Calu3 (cell line): ENCODE data around the gene SLIT3. TPM values are rescaled to one million over a fixed set of nuclear protein-coding genes. Genes with fewer than 3 reads are reported as not detected.

ENCODE experiments used
- BruUV-seq: library from RNA; stranded (reverse); fragments of 400-500 nt; replicated peaks from 2 replicates; lab custom pipeline; 2021; lab: Mats Ljungman, UMichigan
- CTCF ChIA-PET: fragments of 300-600 bp; sonication (Branson Sonifier 250); formaldehyde crosslinking; loops from one replicate; lab custom pipeline; 2022; ENCODE audit warnings: antibody characterized with exemption; lab: Charles Lee
- DNase-seq: peaks from one replicate; pipeline ENCODE4 v3.0.0; 2022
- H3K27ac Mint-ChIP-seq: one replicate; pipeline ENCODE4 v1.8.0; 2022; ENCODE audit warnings: mixed read lengths; ENCODE audit not compliant: unreplicated experiment
- H3K27me3 Mint-ChIP-seq: one replicate; pipeline ENCODE4 v1.8.0; 2022; ENCODE audit warnings: mixed read lengths; ENCODE audit not compliant: unreplicated experiment
- H3K36me3 Mint-ChIP-seq: one replicate; pipeline ENCODE4 v1.8.0; 2022; ENCODE audit warnings: mild to moderate bottlenecking, moderate library complexity, mixed read lengths; ENCODE audit not compliant: insufficient read depth, unreplicated experiment
- H3K4me1 Mint-ChIP-seq: one replicate; pipeline ENCODE4 v1.8.0; 2022; ENCODE audit warnings: mild to moderate bottlenecking, low read depth, mixed read lengths; ENCODE audit not compliant: unreplicated experiment
- H3K4me3 Mint-ChIP-seq: one replicate; pipeline ENCODE4 v1.8.0; 2022; ENCODE audit warnings: mild to moderate bottlenecking, low read depth, moderate library complexity, mixed read lengths; ENCODE audit not compliant: unreplicated experiment
- H3K9me3 Mint-ChIP-seq: one replicate; pipeline ENCODE4 v1.8.0; 2022; ENCODE audit warnings: low read depth, mixed read lengths; ENCODE audit not compliant: unreplicated experiment
- intact Hi-C: fragments of 100-400 bp; cut with micrococcal nuclease; formaldehyde crosslinking; loops from one replicate; pipeline ENCODE4 v1.10.0; 2022; ENCODE audit not compliant: unreplicated experiment
- total RNA-seq: library from RNA; stranded (reverse); gene quantifications from 2 replicates; pipeline ENCODE4 v1.2.3, GENCODE V29; 2022
- TF ChIP-seq, protein P1 (sequence below): fragments of 200-600 bp; IDR thresholded peaks from one replicate; pipeline ENCODE4 v1.8.0; 2022; ENCODE audit warnings: antibody characterized with exemption; ENCODE audit not compliant: unreplicated experiment

SLIT3 gene
- total RNA-seq, 1 experiment from 2014 or later: not detected

DNA sequence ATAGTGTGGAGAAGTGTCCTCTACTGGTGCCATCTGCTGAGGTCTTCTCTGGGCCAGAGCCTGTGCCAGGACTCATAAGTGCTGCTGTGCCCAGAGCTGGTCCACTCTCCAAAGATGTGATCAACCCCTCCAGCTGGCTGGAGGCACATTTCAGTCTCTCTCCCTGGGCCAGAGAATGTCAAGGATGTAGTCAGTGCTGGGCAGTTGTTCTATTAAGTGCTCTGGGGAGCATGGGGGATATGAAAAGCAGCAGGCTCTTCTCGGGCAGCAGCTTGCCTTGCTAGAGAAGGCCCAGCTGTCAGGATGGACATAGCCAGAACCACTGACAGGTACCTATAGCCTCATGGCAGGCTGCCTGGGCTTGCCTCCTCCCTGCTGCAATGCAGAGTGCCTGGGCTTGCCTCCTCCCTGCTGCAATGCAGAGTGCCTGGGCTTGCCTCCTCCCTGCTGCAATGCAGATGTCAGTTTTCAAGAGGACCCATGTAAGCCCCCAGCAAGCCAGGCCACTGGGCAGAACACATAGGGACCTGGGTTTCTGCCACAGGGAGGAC is 564.6 kb downstream of the SLIT3 start:
- no peak for DNase-seq
- Mint-ChIP-seq H3K9me3 (no peaks in the 10 kb centered on the region), H3K4me1 (no peaks in the 10 kb centered on the region), H3K36me3 (no peaks in the 10 kb centered on the region), H3K4me3 (no peak overlapping the region), H3K27ac (no peak overlapping the region), H3K27me3 (peaks cover 49% of the 10 kb centered on the region)
- BruUV-seq: no TSS peak
- intact Hi-C loops: no loop called here
- TF ChIP-seq, protein P1, sequence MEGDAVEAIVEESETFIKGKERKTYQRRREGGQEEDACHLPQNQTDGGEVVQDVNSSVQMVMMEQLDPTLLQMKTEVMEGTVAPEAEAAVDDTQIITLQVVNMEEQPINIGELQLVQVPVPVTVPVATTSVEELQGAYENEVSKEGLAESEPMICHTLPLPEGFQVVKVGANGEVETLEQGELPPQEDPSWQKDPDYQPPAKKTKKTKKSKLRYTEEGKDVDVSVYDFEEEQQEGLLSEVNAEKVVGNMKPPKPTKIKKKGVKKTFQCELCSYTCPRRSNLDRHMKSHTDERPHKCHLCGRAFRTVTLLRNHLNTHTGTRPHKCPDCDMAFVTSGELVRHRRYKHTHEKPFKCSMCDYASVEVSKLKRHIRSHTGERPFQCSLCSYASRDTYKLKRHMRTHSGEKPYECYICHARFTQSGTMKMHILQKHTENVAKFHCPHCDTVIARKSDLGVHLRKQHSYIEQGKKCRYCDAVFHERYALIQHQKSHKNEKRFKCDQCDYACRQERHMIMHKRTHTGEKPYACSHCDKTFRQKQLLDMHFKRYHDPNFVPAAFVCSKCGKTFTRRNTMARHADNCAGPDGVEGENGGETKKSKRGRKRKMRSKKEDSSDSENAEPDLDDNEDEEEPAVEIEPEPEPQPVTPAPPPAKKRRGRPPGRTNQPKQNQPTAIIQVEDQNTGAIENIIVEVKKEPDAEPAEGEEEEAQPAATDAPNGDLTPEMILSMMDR: no peak
- CTCF ChIA-PET: no interaction called here

DNA sequence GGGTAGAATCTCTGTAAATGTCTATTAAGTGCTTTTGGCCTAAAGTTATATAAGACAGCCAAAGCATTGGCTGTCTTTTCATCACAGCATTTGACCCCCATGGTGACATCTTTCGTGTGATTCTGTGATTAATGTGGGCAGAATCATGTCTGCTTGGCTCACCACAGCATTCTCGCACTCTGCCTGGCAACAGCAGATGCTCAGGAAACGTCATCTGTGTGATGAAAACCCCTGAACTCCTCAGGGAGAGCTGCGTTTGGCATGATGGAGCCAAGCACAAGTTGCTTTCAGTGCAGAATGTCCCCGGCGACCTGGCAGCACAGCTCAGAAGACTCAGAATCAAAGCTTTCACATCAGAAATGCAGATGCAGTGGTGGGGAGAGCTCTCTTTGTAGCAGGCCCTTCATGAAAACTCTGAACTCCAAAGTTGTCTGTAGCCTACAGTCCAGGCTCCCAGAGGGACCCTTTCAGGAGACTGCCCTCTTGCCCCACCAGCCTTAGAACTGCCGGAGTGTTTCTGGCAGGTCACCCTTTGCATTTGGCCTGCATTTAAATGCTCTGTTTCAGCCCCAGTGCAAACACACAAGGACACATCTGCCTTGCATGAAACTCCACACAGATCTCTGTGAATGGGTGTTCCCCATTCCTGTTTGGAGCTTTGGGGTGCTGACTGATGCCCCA is 566.2 kb downstream of the SLIT3 start:
- BruUV-seq: no TSS peak
- no peak for DNase-seq
- no peaks in the 10 kb centered on the region for H3K9me3 Mint-ChIP-seq
- no peaks in the 10 kb centered on the region for H3K36me3 Mint-ChIP-seq
- TF ChIP-seq, protein P1: no peak
- intact Hi-C loops: no loop called here
- no peak overlapping the region for H3K27ac Mint-ChIP-seq
- CTCF ChIA-PET: no interaction called here
- H3K4me1 Mint-ChIP-seq: no peaks in the 10 kb centered on the region
- H3K4me3 Mint-ChIP-seq: no peak overlapping the region
- H3K27me3 Mint-ChIP-seq: peaks cover 65% of the 10 kb centered on the region

DNA sequence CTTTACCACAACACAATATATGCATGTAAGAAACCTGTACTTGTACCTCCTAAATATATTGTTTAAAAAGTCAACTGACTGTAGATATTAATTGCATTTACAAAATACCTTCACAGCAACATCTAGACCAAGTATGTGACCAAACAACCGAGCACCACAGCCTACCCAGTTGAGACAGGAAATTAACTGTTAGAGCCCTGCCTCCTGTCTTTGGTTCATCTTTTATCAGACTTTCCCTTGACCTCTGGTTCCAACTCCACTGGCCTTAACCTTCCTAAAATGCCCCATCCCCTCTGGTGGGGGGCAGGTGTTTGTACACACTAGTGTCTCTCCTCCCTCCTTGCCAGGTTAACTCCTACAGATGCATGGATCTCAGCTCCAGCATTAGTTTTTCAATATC is 566.8 kb downstream of the SLIT3 start:
- Mint-ChIP-seq H3K9me3 (no peaks in the 10 kb centered on the region), H3K27ac (no peak overlapping the region), H3K4me1 (no peaks in the 10 kb centered on the region), H3K27me3 (peaks cover 71% of the 10 kb centered on the region), H3K36me3 (no peaks in the 10 kb centered on the region), H3K4me3 (no peak overlapping the region)
- TF ChIP-seq, protein P1: no peak
- no TSS peak for BruUV-seq
- intact Hi-C loops: no loop called here
- DNase-seq: no peak
- CTCF ChIA-PET: no interaction called here

DNA sequence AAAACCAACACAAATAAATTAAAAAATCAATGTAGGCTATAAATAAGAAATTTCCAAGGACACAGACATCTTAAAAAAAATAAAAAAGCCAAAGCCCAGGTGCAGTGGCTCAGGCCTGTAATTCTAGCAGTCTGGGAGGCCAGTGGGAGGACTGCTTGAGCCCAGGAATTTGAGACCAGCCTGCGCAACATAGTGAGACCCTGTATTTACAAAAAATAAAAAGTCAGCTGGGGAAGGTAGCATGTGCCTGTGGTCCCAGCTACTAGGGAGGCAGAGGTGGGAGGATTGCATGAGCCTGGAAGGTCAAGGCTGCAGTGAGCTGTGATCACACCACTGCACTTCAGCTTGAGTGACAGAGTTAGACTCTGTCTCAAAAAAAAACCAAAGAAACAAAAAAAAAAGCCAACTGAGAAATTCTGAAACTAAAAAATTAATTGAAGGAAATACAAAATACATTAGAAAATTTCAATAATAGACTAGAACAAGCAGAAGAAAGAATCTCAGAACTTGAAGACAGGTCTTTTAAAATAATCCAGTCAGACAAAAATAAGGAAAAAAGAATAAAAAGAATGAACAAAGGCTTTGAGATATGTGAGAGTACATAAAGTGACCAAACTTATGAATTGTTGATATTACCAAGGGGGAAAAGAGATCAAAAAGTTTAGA is 572.3 kb downstream of the SLIT3 start:
- no peak overlapping the region for H3K27ac Mint-ChIP-seq
- H3K9me3 Mint-ChIP-seq: no peaks in the 10 kb centered on the region
- intact Hi-C loops: no loop called here
- TF ChIP-seq, protein P1: no peak
- no peaks in the 10 kb centered on the region for H3K4me1 Mint-ChIP-seq
- BruUV-seq: no TSS peak
- H3K36me3 Mint-ChIP-seq: no peaks in the 10 kb centered on the region
- peaks cover 62% of the 10 kb centered on the region for H3K27me3 Mint-ChIP-seq
- CTCF ChIA-PET: no interaction called here
- H3K4me3 Mint-ChIP-seq: no peak overlapping the region
- DNase-seq: no peak
